ENCODE data around the gene SOX6.

The SOX6 gene

GRCh38 chr11:15932417-15932816, 423.9 kb downstream of the SOX6 start:
- no peak for DNase-seq (ENCODE audit: extremely low spot score)
- TF ChIP-seq CTCF (IDR thresholded peaks at IDR 0.05; ENCODE audit: control extremely low read depth, extremely low read depth, low read depth, missing control alignments) = no peak
- ChIA-PET POLR2A (no interaction called here), CTCF (interaction anchor here (2.1 kb wide), 1 partner anchor 8 kb away, joined by 12 read pairs; no protein-coding TSS in a partner anchor)

GRCh38 chr11:15931497-15931896, 424.8 kb downstream of the SOX6 start:
- CTCF ChIA-PET = interaction anchor here (0.9 to 2.1 kb wide), 4 partner anchors 8 to 26 kb away, joined by 3 to 12 read pairs (median 3); no protein-coding TSS in a partner anchor
- POLR2A ChIA-PET = no interaction called here
- TF ChIP-seq CTCF (IDR thresholded peaks at IDR 0.05; ENCODE audit: control extremely low read depth, extremely low read depth, low read depth, missing control alignments) = no peak
- DNase-seq (ENCODE audit: extremely low spot score) = no peak

GRCh38 chr11:15930442-15931025, 425.8 kb downstream of the SOX6 start:
- ChIA-PET POLR2A (no interaction called here), CTCF (interaction anchor here (1.5 to 2.1 kb wide), 2 partner anchors 10 to 25 kb away, joined by 3 to 12 read pairs; no protein-coding TSS in a partner anchor)
- DNase-seq (ENCODE audit: extremely low spot score) = no peak
- no peak for TF ChIP-seq CTCF (IDR thresholded peaks at IDR 0.05; ENCODE audit: control extremely low read depth, extremely low read depth, low read depth, missing control alignments)

GRCh38 chr11:15929371-15929901, 426.9 kb downstream of the SOX6 start:
- CTCF ChIA-PET = interaction anchor here (1.0 to 1.7 kb wide), 4 partner anchors 11 to 20 kb away, joined by 3 to 6 read pairs (median 3); no protein-coding TSS in a partner anchor
- DNase-seq (ENCODE audit: extremely low spot score) = no peak
- TF ChIP-seq CTCF (IDR thresholded peaks at IDR 0.05; ENCODE audit: control extremely low read depth, extremely low read depth, low read depth, missing control alignments) = no peak
- POLR2A ChIA-PET = no interaction called here

- POLR2A ChIA-PET = no interaction called here
- no peak for TF ChIP-seq CTCF (IDR thresholded peaks at IDR 0.05; ENCODE audit: control extremely low read depth, extremely low read depth, low read depth, missing control alignments)
- CTCF ChIA-PET = interaction anchor here (1.9 kb wide), 1 partner anchor 9 kb away, joined by 5 read pairs; no protein-coding TSS in a partner anchor
- no peak for DNase-seq (ENCODE audit: extremely low spot score)
Measured at GRCh38 chr11:15927864-15928217, 428.5 kb downstream of the SOX6 start.

- POLR2A ChIA-PET = no interaction called here
- CTCF ChIA-PET = interaction anchor here (1.9 kb wide), 1 partner anchor 9 kb away, joined by 5 read pairs; no protein-coding TSS in a partner anchor
- no peak for DNase-seq (ENCODE audit: extremely low spot score)
- TF ChIP-seq CTCF (IDR thresholded peaks at IDR 0.05; ENCODE audit: control extremely low read depth, extremely low read depth, low read depth, missing control alignments) = no peak
Measured at GRCh38 chr11:15927196-15927863, 429.0 kb downstream of the SOX6 start.

Data from GM10248 (cell line).